Fibroblast of skin of scalp (primary cell): ENCODE measurements around the gene AKT3.
A peak's percentile ranks its signal among the peaks of the same experiment; 100 is the strongest.
"Not testable (repeated sequence)": the region's sequence is repeated elsewhere in the genome, so short reads cannot be mapped to it uniquely, and the experiment has no call there.

Experiments used
- DNase-seq: peaks from one replicate; pipeline ENCODE4 v3.0.0-alpha.2; 2013

The AKT3 gene

GRCh38 chr1:243680860-243681259 is 169.2 kb downstream of the AKT3 start:
- no peak for DNase-seq

GRCh38 chr1:243672539-243673074 is 177.4 kb downstream of the AKT3 start:
- DNase-seq, result no peak

- DNase-seq, result no peak
These were observed 182.5 kb downstream of the AKT3 start for GRCh38 chr1:243667591-243667990.

- no peak for DNase-seq
These were observed 182.9 kb downstream of the AKT3 start for GRCh38 chr1:243667133-243667532.

GRCh38 chr1:243663651-243664050 is 186.4 kb downstream of the AKT3 start:
- no peak for DNase-seq

GRCh38 chr1:243662169-243662568 is 187.9 kb downstream of the AKT3 start:
- DNase-seq, result not testable (repeated sequence)

GRCh38 chr1:243658594-243659105 is 191.4 kb downstream of the AKT3 start:
- no peak for DNase-seq

GRCh38 chr1:243657793-243658192 is 192.2 kb downstream of the AKT3 start:
- DNase-seq, result no peak

GRCh38 chr1:243649530-243649929 is 200.5 kb downstream of the AKT3 start:
- not testable (repeated sequence) for DNase-seq

- no peak for DNase-seq
These were observed 203.2 kb downstream of the AKT3 start for GRCh38 chr1:243646841-243647240.

- DNase-seq, result no peak
These were observed 204.8 kb downstream of the AKT3 start for GRCh38 chr1:243645281-243645680.

- peak; percentile 55 for DNase-seq
These were observed 207.1 kb downstream of the AKT3 start for GRCh38 chr1:243642936-243643335.

- no peak for DNase-seq
These were observed 210.9 kb downstream of the AKT3 start for GRCh38 chr1:243639027-243639658.

- DNase-seq, result no peak
These were observed 211.9 kb downstream of the AKT3 start for GRCh38 chr1:243638186-243638585.

GRCh38 chr1:243628476-243628907 is 221.6 kb downstream of the AKT3 start:
- no peak for DNase-seq

GRCh38 chr1:243623841-243624240 is 226.2 kb downstream of the AKT3 start:
- peak; percentile 7 for DNase-seq

GRCh38 chr1:243621973-243622372 is 228.1 kb downstream of the AKT3 start:
- DNase-seq, result peak; percentile 39

- DNase-seq, result no peak
These were observed 229.9 kb downstream of the AKT3 start for GRCh38 chr1:243620096-243620495.

GRCh38 chr1:243609698-243610097 is 240.3 kb downstream of the AKT3 start:
- DNase-seq, result no peak

- DNase-seq, result peak; percentile 34
These were observed 244.4 kb downstream of the AKT3 start for GRCh38 chr1:243605604-243606003.

- DNase-seq, result no peak
These were observed 248.3 kb downstream of the AKT3 start for GRCh38 chr1:243601720-243602119.

- peak; percentile 56 for DNase-seq
These were observed 251.6 kb downstream of the AKT3 start for GRCh38 chr1:243598433-243598832.

GRCh38 chr1:243597383-243597782 is 252.7 kb downstream of the AKT3 start:
- peak; percentile 6 for DNase-seq

GRCh38 chr1:243596431-243597062 is 253.5 kb downstream of the AKT3 start:
- DNase-seq, result peak; percentile 90
